HCT116 (cell line): ENCODE data around the gene FAIM2. TPM values are rescaled to one million over a fixed set of nuclear protein-coding genes. Genes with fewer than 3 reads are reported as not detected.
"Not testable (repeated sequence)": the region's sequence is repeated elsewhere in the genome, so short reads cannot be mapped to it uniquely, and the experiment has no call there.

ENCODE experiments used
- ATAC-seq: fragments of 200-7000 bp; cut with Tn5 transposase; 2 replicates; pipeline ENCODE4 v1.9.1; 2020; ENCODE audit warnings: mild to moderate bottlenecking, moderate library complexity
- BruUV-seq: library from RNA; stranded (reverse); fragments of 400-500 nt; replicated peaks from 2 replicates; lab custom pipeline; 2021; lab: Mats Ljungman, UMichigan
- CTCF ChIA-PET: fragments of 300-600 bp; sonication (Branson Sonifier 250); formaldehyde crosslinking; loops from one replicate; lab custom pipeline; 2021; ENCODE audit warnings: antibody characterized with exemption; lab: Charles Lee
- POLR2A ChIA-PET: fragments of 300-600, 350-600 bp; sonication (Branson Sonifier 250); formaldehyde crosslinking; loops from one replicate; lab custom pipeline; 2021; ENCODE audit warnings: antibody characterized with exemption; lab: Charles Lee
- RAD21 ChIA-PET, 2 experiments: fragments of 300-600 bp; sonication (Branson Sonifier 250); formaldehyde crosslinking; loops; one replicate each; lab custom pipeline; 2023; ENCODE audit warnings: low total read pairs in 2 of 2; ENCODE audit not compliant: uncharacterized antibody in 2 of 2, unreplicated experiment in 2 of 2, low non-redundant PET in 1 of 2; lab: Charles Lee
- DNase-seq: peaks from one replicate; pipeline ENCODE4 v3.0.0-alpha.2; 2010; ENCODE audit warnings: low read depth, low spot score
- H2AFZ ChIP-seq: fragments of 200-600 bp; shearing (Covaris generic), sonication (generic); 2 replicates; pipeline ENCODE4 v1.6.1; 2017; ENCODE audit warnings: low read depth, mixed run types, mixed read lengths, antibody characterized with exemption, low read length; ENCODE audit not compliant: poor library complexity, severe bottlenecking
- H3K27ac ChIP-seq: 2 replicates; pipeline ENCODE4 v1.5.1; 2012; ENCODE audit warnings: low read depth, low read length
- H3K27me3 ChIP-seq: fragments of 200-600 bp; sonication (generic); 2 replicates; pipeline ENCODE4 v1.6.1; 2016; ENCODE audit warnings: mixed run types, low read length, mixed read lengths; ENCODE audit not compliant: insufficient read depth
- H3K36me3 ChIP-seq, 2 experiments: fragments of 200-500 bp in 1 of 2; fragments of 200-600 bp in 1 of 2; sonication (Bioruptor generic) in 1 of 2; sonication (generic) in 1 of 2; 2 replicates each; pipeline versions ENCODE4 v1.5.1 to v1.6.1; 2014 to 2016; ENCODE audit warnings: low read length in 2 of 2, inconsistent platforms in 1 of 2, mixed read lengths in 1 of 2, mixed run types in 1 of 2; ENCODE audit not compliant: insufficient read depth in 2 of 2, control insufficient read depth in 1 of 2
- H3K4me1 ChIP-seq, 2 experiments: fragments of 200-600 bp in 1 of 2; sonication (generic) in 1 of 2; 2 replicates each; pipeline versions ENCODE4 v1.5.1 to v1.6.1; 2012 to 2017; ENCODE audit warnings: low read length in 2 of 2, inconsistent platforms in 1 of 2, mild to moderate bottlenecking in 1 of 2, mixed read lengths in 1 of 2, mixed run types in 1 of 2, moderate library complexity in 1 of 2; ENCODE audit not compliant: insufficient read depth in 2 of 2, control insufficient read depth in 1 of 2
- H3K4me2 ChIP-seq: fragments of 200-600 bp; sonication (generic); 2 replicates; pipeline ENCODE4 v1.6.1; 2017; ENCODE audit warnings: mixed run types, low read length, mixed read lengths
- H3K4me3 ChIP-seq, 2 experiments: fragments of 200-600 bp in 1 of 2; sonication (generic) in 1 of 2; replicated peaks in 1 of 2; 2 replicates each; pipeline ENCODE4 v1.5.1; 2011 to 2016; ENCODE audit warnings: low read length in 2 of 2, control low read depth in 1 of 2, low read depth in 1 of 2, mild to moderate bottlenecking in 1 of 2, mixed read lengths in 1 of 2, mixed run types in 1 of 2
- H3K79me2 ChIP-seq: fragments of 200-600 bp; sonication (generic); 2 replicates; pipeline ENCODE4 v1.6.1; 2017; ENCODE audit warnings: mild to moderate bottlenecking, mixed run types, low read length, moderate library complexity, mixed read lengths; ENCODE audit not compliant: insufficient read depth
- H3K9ac ChIP-seq: fragments of 200-600 bp; sonication (generic); 2 replicates; pipeline ENCODE4 v1.6.1; 2016; ENCODE audit warnings: low read length, mixed read lengths
- H3K9me2 ChIP-seq: fragments of 200-600 bp; sonication (generic), shearing (Covaris generic); 2 replicates; pipeline ENCODE4 v1.6.1; 2017; ENCODE audit warnings: mixed run types, mild to moderate bottlenecking, moderate library complexity; ENCODE audit not compliant: insufficient read depth
- H3K9me3 ChIP-seq, 2 experiments: fragments of 200-500 bp in 1 of 2; fragments of 200-600 bp in 1 of 2; sonication (Bioruptor generic) in 1 of 2; sonication (generic) in 1 of 2; 2 replicates each; pipeline ENCODE4 v1.6.1; 2014 to 2017; ENCODE audit warnings: low read length in 2 of 2, mixed read lengths in 2 of 2, inconsistent platforms in 1 of 2, low read depth in 1 of 2, mild to moderate bottlenecking in 1 of 2, mixed run types in 1 of 2, moderate library complexity in 1 of 2; ENCODE audit not compliant: control insufficient read depth in 1 of 2, insufficient read depth in 1 of 2
- H4K20me1 ChIP-seq: fragments of 200-600 bp; sonication (generic), shearing (Covaris generic); 2 replicates; pipeline ENCODE4 v1.6.1; 2017; ENCODE audit warnings: mixed run types, mild to moderate bottlenecking, moderate library complexity; ENCODE audit not compliant: insufficient read depth
- CBX3 ChIP-seq: IDR thresholded peaks from 2 replicates; pipeline ENCODE4 v1.6.1; 2012; ENCODE audit warnings: low read depth
- POLR2A ChIP-seq: IDR thresholded peaks from 2 replicates; pipeline ENCODE4 v1.7.0; 2011; ENCODE audit warnings: borderline replicate concordance; ENCODE audit not compliant: insufficient read depth, insufficient read length; ENCODE audit errors: extremely low read depth
- RAD21 ChIP-seq: IDR thresholded peaks from 2 replicates; pipeline ENCODE4 v1.6.1; 2012; ENCODE audit warnings: low read depth, mild to moderate bottlenecking
- SRF ChIP-seq: IDR thresholded peaks from 2 replicates; pipeline ENCODE4 v1.6.1; 2012; ENCODE audit warnings: low read depth
- ZFX ChIP-seq: fragments of 450-650 bp; IDR thresholded peaks from 2 replicates; pipeline ENCODE4 v1.6.1; 2017
- ZNF274 ChIP-seq: fragments of 200-500 bp; sonication (Bioruptor generic); IDR thresholded peaks from 2 replicates; pipeline ENCODE4 v1.6.1; 2014; ENCODE audit warnings: mild to moderate bottlenecking, low read depth, low read length, inconsistent platforms
- intact Hi-C: fragments of 100-400 bp; cut with micrococcal nuclease; formaldehyde crosslinking; loops from 2 replicates; pipeline ENCODE4 v1.10.0; 2022
- total RNA-seq: library from RNA; stranded (reverse); gene quantifications from one replicate; pipeline ENCODE4 v1.2.1, GENCODE V29; 2021; ENCODE audit not compliant: unreplicated experiment

Gene FAIM2
- total RNA-seq, 1 experiment from 2014 or later = not detected

DNA sequence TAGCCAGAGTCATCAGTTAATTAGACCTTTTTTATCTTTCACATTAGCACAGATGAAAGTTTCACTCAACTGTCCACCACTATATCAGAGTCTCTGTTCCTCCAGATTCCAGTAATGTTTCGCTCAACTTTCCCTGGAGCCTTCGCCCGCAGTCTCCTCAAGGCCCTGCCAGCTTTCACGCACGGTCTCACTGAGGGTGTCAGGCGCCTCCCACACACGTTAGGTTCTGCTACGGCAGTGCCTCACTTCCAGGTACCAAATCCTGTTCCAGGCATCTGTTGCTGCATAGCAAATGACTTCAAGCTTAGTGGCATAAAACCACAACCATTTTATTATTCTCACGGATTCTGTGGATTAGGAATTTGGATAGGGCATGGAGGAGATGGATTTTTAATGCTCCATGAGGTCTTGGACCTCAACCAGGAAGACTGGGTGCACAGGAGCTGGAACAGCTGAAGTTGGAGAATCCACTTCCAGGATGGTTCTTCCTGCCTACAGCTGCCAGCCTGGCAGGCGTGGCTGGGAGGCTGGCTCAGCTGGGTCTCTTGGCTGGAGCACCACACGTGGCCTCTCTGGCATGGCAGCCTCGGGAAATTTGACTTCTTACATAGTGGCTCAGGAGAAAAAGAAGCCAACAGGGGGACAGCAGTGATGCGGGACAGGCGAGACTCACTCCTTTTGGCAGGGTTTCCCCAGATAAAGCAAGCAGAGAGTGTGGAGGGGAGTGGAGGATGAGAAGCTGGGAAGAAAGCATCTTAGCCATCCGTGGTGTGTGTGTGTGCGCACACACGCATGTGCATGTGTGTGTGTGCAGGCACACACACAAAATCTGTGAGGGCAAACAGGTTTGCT lies 39.5 kb downstream of the FAIM2 start (continued):
- TF ChIP-seq ZNF274 (no peak), ZFX (no peak), SRF (no peak), RAD21 (no peak), CBX3 (no peak), POLR2A (no peak)

DNA sequence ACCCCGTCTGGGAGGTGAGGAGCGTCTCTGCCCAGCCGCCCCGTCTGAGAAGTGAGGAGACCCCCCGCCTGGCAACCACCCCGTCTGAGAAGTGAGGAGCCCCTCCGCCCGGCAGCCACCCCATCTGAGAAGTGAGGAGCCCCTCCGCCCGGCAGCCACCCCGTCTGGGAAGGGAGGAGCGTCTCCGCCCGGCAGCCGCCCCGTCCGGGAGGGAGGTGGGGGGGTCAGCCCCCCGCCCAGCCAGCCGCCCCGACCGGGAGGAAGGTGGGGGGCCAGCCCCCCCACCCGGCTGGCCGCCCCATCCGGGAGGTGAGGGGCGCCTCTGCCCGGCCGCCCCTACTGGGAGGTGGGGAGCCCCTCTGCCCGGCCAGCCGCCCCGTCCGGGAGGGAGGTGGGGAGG lies 42.8 kb downstream of the FAIM2 start:
- BruUV-seq, H4K20me1 ChIP-seq, H3K27me3 ChIP-seq, H3K9me3 ChIP-seq, DNase-seq, ATAC-seq, H3K9me2 ChIP-seq, H3K36me3 ChIP-seq, H2AFZ ChIP-seq, H3K27ac ChIP-seq, POLR2A ChIA-PET, intact Hi-C loops, H3K79me2 ChIP-seq, CTCF ChIA-PET, RAD21 ChIA-PET, H3K4me2 ChIP-seq, H3K9ac ChIP-seq, H3K4me1 ChIP-seq, H3K4me3 ChIP-seq: not testable (repeated sequence)

DNA sequence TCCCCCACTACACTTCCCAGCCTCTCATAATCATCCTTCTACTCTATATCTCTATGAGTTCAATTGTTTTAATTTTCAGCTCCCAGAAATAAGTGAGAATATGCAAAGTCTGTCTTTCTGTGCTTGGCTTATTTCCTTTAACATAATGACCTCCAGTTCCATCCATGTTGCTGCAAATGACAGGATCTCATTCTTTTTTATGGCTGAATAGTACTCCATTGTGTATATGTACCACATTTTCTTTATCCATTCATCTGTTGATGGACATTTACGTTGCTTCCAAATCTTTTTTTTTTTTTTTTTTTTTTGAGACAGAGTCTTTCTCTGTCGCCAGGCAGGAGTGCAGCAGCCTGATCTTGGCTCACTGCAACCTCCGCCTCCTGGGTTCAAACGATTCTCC lies 47.8 kb downstream of the FAIM2 start:
- POLR2A ChIA-PET, H3K9ac ChIP-seq, CTCF ChIA-PET: not testable (repeated sequence)

More for the DNA sequence above, 47.8 kb downstream of the FAIM2 start:
- H2AFZ ChIP-seq, H3K4me3 ChIP-seq, BruUV-seq, H3K27me3 ChIP-seq, H3K36me3 ChIP-seq, H3K79me2 ChIP-seq, H3K9me3 ChIP-seq, H3K9me2 ChIP-seq, H3K4me1 ChIP-seq, RAD21 ChIA-PET, H3K27ac ChIP-seq, H3K4me2 ChIP-seq, H4K20me1 ChIP-seq, DNase-seq, intact Hi-C loops, ATAC-seq: not testable (repeated sequence)
